Stimulated activated CD8-positive, alpha-beta memory T cell treated with anti-CD3 and anti-CD28 coated beads, Interleukin-4, amount 100 ng/mL, for 4 hours (primary cell): ENCODE results near the gene LRRC4C.

ENCODE experiments used
- DNase-seq, 2 donors: peaks; one replicate each; pipeline ENCODE4 v3.0.0-alpha.2; 2020; ENCODE audit warnings: low read depth in 2 of 2, low spot score in 1 of 2

LRRC4C gene

DNA sequence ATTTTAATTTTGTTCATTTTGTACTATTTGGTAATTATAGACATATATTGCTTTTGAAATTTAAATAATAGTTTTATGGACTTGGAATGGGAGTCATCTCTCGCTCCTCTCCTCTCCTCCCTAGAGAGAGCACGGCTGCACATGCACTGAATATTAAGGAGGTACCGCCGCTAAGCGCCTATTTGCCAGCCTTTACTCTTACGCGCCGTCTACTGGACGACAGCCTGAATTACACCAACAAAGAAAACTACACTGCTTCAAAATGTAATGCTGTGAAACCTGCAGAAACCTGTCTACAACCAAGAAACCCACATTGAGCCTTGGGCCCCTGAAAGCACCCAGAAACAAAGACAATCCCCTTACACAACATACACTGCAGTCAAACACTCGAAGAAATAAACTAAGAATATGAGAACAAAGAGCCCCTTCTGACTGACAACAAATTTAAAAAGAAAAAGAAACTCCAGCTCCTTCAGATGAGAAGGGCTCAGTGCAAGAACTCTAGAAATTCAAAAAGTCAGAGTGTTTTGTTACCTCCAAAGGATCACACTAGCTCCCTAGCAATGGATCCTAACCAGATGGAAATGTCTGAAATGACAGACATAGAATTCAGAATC, 737.2 kb downstream of the LRRC4C start:
- DNase-seq = no peak

DNA sequence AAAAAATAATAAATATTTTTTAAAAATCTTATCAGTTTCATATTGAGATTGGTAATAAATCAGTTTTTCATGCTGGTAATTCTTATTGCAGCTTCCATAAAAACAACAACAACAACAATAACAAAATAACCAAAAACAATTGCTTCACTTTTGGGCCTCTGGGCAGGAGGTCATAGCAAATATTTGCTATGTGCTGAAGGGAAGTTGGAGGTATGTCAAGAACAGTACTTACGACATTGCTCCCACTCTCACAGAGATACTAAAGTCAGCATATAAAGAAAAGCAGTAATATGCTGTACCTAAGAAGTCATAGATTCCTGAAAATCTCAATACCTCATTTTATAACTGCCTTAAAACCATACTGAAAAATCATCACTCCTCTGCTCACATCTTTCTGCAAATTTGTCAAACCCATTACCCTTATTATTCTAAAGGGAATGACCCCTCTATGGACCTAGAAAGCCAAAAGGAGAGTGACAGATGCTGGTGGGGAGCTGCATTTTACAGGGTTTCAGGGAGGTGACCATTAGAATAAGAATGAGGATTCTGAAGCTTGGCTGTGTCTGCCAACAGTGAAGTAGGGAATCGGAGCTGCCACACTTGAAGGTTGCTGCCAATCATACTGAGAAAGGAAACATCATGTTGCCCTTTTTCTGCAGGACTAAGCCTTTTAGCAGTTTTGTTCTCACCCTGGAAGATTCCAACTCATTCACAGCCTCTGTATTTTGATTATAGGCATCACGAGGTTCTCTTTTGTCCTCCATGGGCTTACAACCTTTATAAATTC, 742.9 kb downstream of the LRRC4C start:
- DNase-seq = no peak

- no peak for DNase-seq
Measured at GRCh38 chr11:40713083-40713482, 746.4 kb downstream of the LRRC4C start.

DNA sequence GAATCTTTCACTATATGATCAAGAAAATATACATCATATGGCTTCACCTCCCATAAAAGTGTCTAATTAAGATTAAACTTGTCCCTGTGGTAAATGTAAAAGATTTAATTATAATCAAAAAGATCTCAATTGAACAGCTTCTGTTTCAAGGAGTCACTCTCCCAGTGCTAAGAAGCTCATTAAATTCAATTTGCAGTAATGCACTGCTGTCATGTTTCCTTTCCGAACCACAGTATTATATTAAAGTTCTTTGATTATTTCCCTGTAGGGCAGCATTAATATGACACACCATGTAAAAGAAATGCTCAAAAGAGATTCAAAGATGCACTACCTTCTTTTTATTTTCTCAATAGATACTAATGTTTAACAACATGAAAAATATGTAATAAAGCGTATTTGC, 758.4 kb downstream of the LRRC4C start:
- DNase-seq = no peak

GRCh38 chr11:40689823-40690222, 769.6 kb downstream of the LRRC4C start:
- DNase-seq = no peak

GRCh38 chr11:40688369-40688768, 771.1 kb downstream of the LRRC4C start:
- no peak for DNase-seq

DNA sequence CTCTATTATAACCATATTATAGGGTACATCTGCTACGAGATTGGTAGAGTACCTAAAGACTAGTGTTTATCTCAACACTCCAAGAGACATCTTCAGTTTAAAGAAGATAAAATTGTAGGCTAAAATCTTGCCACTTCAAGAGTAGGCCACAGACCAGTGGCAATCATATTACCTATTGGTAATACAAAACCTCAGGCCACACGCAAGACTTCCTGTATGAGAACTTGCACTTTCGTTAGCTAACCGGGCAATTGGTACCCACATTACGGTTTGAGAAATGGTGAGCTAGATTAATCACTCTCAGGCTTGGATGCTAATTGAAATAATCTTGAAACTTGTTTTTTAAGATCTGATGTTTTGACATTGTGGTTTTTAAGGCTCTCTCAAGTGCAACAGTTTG, 772.7 kb downstream of the LRRC4C start:
- DNase-seq = no peak

GRCh38 chr11:40683010-40683409, 776.4 kb downstream of the LRRC4C start:
- no peak for DNase-seq

DNA sequence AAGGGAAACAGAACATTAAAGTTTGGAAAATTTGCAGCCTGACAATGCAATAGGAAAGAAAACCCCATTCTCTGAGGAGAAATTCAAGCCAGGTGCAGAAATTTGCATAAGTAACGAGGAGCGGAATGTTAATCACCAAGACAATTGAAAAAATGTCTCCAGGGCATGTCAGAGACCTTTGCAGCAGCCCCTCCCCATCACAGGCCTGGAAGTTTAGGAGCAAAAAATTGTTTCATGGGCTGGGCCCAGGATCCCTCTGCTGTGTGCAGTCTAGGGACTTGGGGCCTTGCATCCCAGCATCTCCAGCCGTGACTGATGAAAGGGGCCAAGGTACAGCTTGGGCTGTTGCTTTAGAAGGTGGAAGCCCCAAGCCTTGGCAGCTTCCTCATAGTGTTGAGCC, 780.2 kb downstream of the LRRC4C start:
- DNase-seq = no peak

DNA sequence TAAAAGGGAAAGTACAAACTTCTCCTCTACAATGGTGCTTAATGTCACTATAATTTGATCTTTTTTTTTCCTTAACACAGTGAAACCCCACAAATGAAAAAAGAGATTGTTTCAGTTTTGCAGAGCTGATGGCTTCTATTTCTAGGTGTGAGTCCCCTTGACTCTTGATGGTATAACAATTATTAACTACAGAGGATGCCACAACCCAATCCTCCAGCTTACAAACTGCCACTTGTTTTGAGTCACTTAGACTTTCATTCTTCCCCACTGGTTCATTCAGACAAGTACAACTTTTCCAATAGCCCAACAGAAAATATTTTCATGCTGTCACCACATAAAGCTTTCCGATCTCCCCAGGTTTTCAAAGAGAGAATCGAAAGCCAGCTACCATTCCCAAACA, 812.2 kb downstream of the LRRC4C start:
- no peak for DNase-seq

DNA sequence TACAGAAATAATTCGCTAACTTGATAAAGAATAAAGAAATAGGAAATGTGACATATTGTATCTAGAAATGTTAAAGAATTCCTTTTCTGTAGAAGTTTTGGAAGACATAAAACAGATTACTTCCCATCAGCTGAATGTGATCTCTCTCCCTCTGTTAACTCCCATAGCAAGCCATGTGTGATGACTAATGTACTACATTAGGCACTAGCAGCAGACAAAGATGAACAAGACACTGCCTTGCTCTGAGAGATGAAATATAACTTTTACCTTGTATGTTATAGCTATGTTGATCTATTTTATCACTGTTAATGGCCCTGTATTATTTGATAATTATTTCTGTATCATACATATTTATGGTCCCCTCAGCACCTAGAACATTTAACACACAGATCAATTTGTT, 817.2 kb downstream of the LRRC4C start:
- DNase-seq = no peak

GRCh38 chr11:40619654-40620053, 839.8 kb downstream of the LRRC4C start:
- no peak for DNase-seq

DNA sequence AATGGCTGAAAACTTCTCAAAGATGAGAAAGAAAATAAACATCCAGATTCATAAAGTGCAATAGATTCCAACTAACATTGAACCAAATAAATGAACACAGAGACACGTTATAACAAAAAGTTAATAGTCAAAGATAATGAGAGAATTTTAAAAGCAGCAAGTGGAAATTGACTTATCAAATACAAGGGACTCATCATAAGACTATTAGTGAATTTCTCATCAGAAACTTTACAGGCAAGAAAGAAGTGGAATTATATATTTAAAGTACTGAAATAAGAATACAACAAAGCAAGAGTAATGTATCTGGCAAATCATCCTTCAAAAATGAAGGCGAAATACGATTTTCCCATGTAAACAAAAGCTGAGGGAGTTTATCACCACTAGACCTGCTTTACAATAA, 852.7 kb downstream of the LRRC4C start:
- DNase-seq = no peak

- DNase-seq = no peak
Measured at GRCh38 chr11:40602866-40603552, 856.4 kb downstream of the LRRC4C start.

GRCh38 chr11:40597546-40598113, 861.8 kb downstream of the LRRC4C start:
- DNase-seq = no peak

- DNase-seq = no peak
Measured at GRCh38 chr11:40573254-40573891, 886.1 kb downstream of the LRRC4C start.

GRCh38 chr11:40569947-40570531, 889.4 kb downstream of the LRRC4C start:
- DNase-seq = no peak

DNA sequence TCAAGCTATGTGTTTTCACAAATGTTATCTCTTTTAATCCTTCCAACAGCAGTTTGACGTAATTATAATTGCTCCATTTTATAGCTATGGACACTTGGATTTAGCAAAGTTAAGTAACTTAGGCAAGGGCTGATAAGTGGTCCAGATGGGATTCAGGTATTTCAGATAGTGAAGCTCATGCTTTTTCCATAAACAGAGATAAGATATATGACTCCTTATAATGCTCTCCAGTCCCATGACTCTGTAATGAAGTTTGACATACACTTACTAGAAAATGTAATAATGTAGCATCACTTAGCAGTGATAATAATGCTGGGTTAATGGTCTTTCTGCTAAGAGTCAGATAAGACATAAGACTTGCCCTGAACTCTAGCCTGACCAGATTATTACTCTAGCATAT, 892.1 kb downstream of the LRRC4C start:
- DNase-seq = no peak

GRCh38 chr11:40544162-40544561, 915.3 kb downstream of the LRRC4C start:
- no peak for DNase-seq

GRCh38 chr11:40542821-40543220, 916.6 kb downstream of the LRRC4C start:
- no peak for DNase-seq

DNA sequence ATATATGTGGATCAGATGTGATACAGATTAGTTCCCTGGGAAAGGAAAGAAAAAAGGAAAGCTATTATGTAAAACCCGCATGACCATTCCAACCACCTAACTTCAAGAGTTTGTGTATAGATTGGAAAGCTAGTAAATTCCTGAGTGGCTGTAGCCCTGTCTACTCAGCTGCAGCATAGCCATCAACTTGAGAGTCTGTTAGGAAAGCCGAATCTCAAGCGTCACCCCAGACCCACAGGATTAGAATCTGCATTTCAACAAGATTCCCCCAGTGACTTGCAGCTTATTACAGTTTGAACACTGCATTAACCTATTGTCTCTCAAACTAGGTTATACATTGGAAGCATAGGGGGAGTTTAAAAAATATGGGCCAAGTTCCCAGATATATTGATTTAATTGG, 921.7 kb downstream of the LRRC4C start:
- no peak for DNase-seq
